Liver (tissue), 9 donors: ENCODE measurements around the gene FRMD1. TPM values are rescaled to one million over a fixed set of nuclear protein-coding genes. Genes with fewer than 3 reads are reported as not detected.

ENCODE experiments used
- DNase-seq: peaks from one replicate; pipeline ENCODE4 v3.0.0-alpha.2; 2017; ENCODE audit warnings: low spot score
- H3K27ac ChIP-seq, 2 donors: one replicate each; pipeline ENCODE4 v1.7.0; 2013; ENCODE audit warnings: inconsistent platforms in 2 of 2, low read length in 2 of 2, control low read depth in 1 of 2, low read depth in 1 of 2, mild to moderate bottlenecking in 1 of 2
- H3K27me3 ChIP-seq, 4 donors: one replicate each; pipeline versions ENCODE4 v1.6.1 to v1.7.0; 2013; ENCODE audit warnings: low read length in 3 of 4, inconsistent platforms in 1 of 4, mild to moderate bottlenecking in 1 of 4, moderate library complexity in 1 of 4; ENCODE audit not compliant: control insufficient read depth in 4 of 4, insufficient read depth in 4 of 4
- H3K36me3 ChIP-seq, 4 donors: one replicate each; pipeline versions ENCODE4 v1.6.1 to v1.7.0; 2013; ENCODE audit warnings: low read length in 3 of 4, mild to moderate bottlenecking in 3 of 4, low read depth in 1 of 4, moderate library complexity in 1 of 4; ENCODE audit not compliant: control insufficient read depth in 4 of 4, insufficient read depth in 3 of 4
- H3K4me1 ChIP-seq, 4 donors: one replicate each; pipeline versions ENCODE4 v1.6.1 to v1.7.0; 2013; ENCODE audit warnings: low read length in 3 of 4, mild to moderate bottlenecking in 3 of 4, moderate library complexity in 1 of 4; ENCODE audit not compliant: control insufficient read depth in 4 of 4, insufficient read depth in 4 of 4
- H3K4me3 ChIP-seq, 3 donors: one replicate each; pipeline versions ENCODE4 v1.6.1 to v1.7.0; 2013; ENCODE audit warnings: low read length in 3 of 3, control low read depth in 1 of 3, low read depth in 1 of 3, mild to moderate bottlenecking in 1 of 3
- H3K9ac ChIP-seq, 2 donors: one replicate each; pipeline ENCODE4 v1.7.0; 2013; ENCODE audit warnings: low read length in 2 of 2, mild to moderate bottlenecking in 2 of 2, moderate library complexity in 2 of 2, control low read depth in 1 of 2, low read depth in 1 of 2
- H3K9me3 ChIP-seq, 4 donors: one replicate each; pipeline versions ENCODE4 v1.6.1 to v1.7.0; 2013; ENCODE audit warnings: low read length in 3 of 4; ENCODE audit not compliant: control insufficient read depth in 4 of 4
- ATF3 ChIP-seq: IDR thresholded peaks from 2 replicates; pipeline ENCODE4 v1.6.1; 2016; ENCODE audit warnings: antibody characterized with exemption
- EGR1 ChIP-seq, 2 donors: IDR thresholded peaks; 2 replicates each; pipeline ENCODE4 v1.6.1; 2016 to 2018; ENCODE audit warnings: antibody characterized with exemption in 2 of 2, low read depth in 2 of 2
- FOXA1 ChIP-seq: IDR thresholded peaks from 2 replicates; pipeline ENCODE4 v1.6.1; 2016; ENCODE audit warnings: antibody characterized with exemption
- FOXA2 ChIP-seq: IDR thresholded peaks from 2 replicates; pipeline ENCODE4 v1.6.1; 2016; ENCODE audit warnings: antibody characterized with exemption
- GABPA ChIP-seq, 2 donors: IDR thresholded peaks in 1 of 2; conservative IDR thresholded peaks in 1 of 2; 2 replicates each; pipeline ENCODE4 v1.6.1; 2016; ENCODE audit warnings: antibody characterized with exemption in 2 of 2, mild to moderate bottlenecking in 1 of 2, moderate library complexity in 1 of 2
- HNF4A ChIP-seq, 2 donors: conservative IDR thresholded peaks; 2 replicates each; pipeline ENCODE4 v1.6.1; 2016; ENCODE audit warnings: antibody characterized with exemption in 2 of 2, mild to moderate bottlenecking in 2 of 2
- HNF4G ChIP-seq: IDR thresholded peaks from 2 replicates; pipeline ENCODE4 v1.6.1; 2016; ENCODE audit warnings: antibody characterized with exemption
- JUND ChIP-seq, 2 donors: IDR thresholded peaks; 2 replicates each; pipeline ENCODE4 v1.6.1; 2016; ENCODE audit warnings: antibody characterized with exemption in 2 of 2
- MAX ChIP-seq: IDR thresholded peaks from 2 replicates; pipeline ENCODE4 v1.6.1; 2016; ENCODE audit warnings: antibody characterized with exemption
- NR2F2 ChIP-seq: IDR thresholded peaks from 2 replicates; pipeline ENCODE4 v1.6.1; 2016; ENCODE audit warnings: antibody characterized with exemption
- RAD21 ChIP-seq, 2 donors: IDR thresholded peaks; 2 replicates each; pipeline ENCODE4 v1.6.1; 2016; ENCODE audit warnings: antibody characterized with exemption in 2 of 2, mild to moderate bottlenecking in 2 of 2
- RXRA ChIP-seq, 2 donors: IDR thresholded peaks; 2 replicates each; pipeline ENCODE4 v1.6.1; 2017 to 2018; ENCODE audit warnings: antibody characterized with exemption in 2 of 2, mild to moderate bottlenecking in 1 of 2
- SP1 ChIP-seq: IDR thresholded peaks from 2 replicates; pipeline ENCODE4 v1.6.1; 2018; ENCODE audit warnings: antibody characterized with exemption, mild to moderate bottlenecking
- TAF1 ChIP-seq: conservative IDR thresholded peaks from 2 replicates; pipeline ENCODE4 v1.6.1; 2016; ENCODE audit warnings: antibody characterized with exemption, mild to moderate bottlenecking
- YY1 ChIP-seq: IDR thresholded peaks from 2 replicates; pipeline ENCODE4 v1.6.1; 2016; ENCODE audit warnings: antibody characterized with exemption, mild to moderate bottlenecking
- ZBTB33 ChIP-seq: IDR thresholded peaks from 2 replicates; pipeline ENCODE4 v1.6.1; 2016; ENCODE audit warnings: antibody characterized with exemption
- WGBS: extraction: QIAGEN DNeasy Blood & Tissue Kit; methylation state at CpG from one replicate; pipeline ENCODE4 v1.1.7; 2013; 5-methylcytosine and 5-hydroxymethylcytosine counted together
- polyA plus RNA-seq, 2 donors: library from polyadenylated mRNA; stranded (reverse) in 1 of 2; unstranded in 1 of 2; fragments of 200-250 nt in 1 of 2; fragments of >200 nt in 1 of 2; fragmentation: Nextera tagmentation in 1 of 2; extraction: Ambion mirVana in 1 of 2; gene quantifications; one replicate each; pipeline versions ENCODE4 v1.2.1 to v1.2.3, GENCODE V29; 2013 to 2015
- total RNA-seq, 2 donors: library from RNA; depleted of rRNA; stranded (reverse); fragments of >200 nt; gene quantifications; one replicate each; pipeline ENCODE4 v1.2.3, GENCODE V29; 2014
- TF ChIP-seq, protein P1 (sequence below): IDR thresholded peaks from 2 replicates; pipeline ENCODE4 v1.6.1; 2016; ENCODE audit warnings: antibody characterized with exemption, mild to moderate bottlenecking
- TF ChIP-seq, protein P2 (sequence below): fragments of 150-350 bp; IDR thresholded peaks from 2 replicates; pipeline ENCODE4 v1.5.1; 2017; ENCODE audit warnings: improper control_type of control experiment, low read depth, low read length; ENCODE audit not compliant: missing input control
- donor health status: healthy.
- donor health status: healthy.
- donor health status: healthy.
- donor health status: healthy.
- donor health status: healthy.

FRMD1 gene
- total and polyA plus RNA-seq, 4 donors: 0.04 to 0.17 (median 0.12) TPM

DNA sequence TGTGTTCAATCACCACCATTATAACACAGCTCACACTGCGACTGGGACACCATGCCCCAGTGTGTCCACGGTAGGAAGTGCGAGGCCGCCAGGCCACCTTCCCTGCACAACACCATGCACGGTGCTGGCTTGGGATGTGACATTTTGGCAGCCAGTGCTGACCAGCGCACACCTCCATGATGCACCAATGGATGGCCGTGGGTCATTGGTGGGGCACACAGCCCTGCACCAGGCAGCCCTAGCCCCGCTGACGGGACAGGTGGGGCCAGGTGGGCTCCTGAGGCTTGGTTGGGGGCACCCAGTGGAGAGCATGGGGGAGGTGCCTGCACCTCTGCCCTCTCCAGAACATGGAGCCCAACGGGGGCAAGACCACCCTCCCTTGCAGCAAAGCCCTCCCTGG lies 18.2 kb upstream of the FRMD1 start:
- no peak for TF ChIP-seq HNF4G
- no peak for TF ChIP-seq GABPA (IDR thresholded peaks at IDR 0.05 in 1 of 2, conservative IDR thresholded peaks at IDR 0.05 in 1 of 2)
- TF ChIP-seq, protein P1, sequence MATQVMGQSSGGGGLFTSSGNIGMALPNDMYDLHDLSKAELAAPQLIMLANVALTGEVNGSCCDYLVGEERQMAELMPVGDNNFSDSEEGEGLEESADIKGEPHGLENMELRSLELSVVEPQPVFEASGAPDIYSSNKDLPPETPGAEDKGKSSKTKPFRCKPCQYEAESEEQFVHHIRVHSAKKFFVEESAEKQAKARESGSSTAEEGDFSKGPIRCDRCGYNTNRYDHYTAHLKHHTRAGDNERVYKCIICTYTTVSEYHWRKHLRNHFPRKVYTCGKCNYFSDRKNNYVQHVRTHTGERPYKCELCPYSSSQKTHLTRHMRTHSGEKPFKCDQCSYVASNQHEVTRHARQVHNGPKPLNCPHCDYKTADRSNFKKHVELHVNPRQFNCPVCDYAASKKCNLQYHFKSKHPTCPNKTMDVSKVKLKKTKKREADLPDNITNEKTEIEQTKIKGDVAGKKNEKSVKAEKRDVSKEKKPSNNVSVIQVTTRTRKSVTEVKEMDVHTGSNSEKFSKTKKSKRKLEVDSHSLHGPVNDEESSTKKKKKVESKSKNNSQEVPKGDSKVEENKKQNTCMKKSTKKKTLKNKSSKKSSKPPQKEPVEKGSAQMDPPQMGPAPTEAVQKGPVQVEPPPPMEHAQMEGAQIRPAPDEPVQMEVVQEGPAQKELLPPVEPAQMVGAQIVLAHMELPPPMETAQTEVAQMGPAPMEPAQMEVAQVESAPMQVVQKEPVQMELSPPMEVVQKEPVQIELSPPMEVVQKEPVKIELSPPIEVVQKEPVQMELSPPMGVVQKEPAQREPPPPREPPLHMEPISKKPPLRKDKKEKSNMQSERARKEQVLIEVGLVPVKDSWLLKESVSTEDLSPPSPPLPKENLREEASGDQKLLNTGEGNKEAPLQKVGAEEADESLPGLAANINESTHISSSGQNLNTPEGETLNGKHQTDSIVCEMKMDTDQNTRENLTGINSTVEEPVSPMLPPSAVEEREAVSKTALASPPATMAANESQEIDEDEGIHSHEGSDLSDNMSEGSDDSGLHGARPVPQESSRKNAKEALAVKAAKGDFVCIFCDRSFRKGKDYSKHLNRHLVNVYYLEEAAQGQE: no peak
- TF ChIP-seq YY1: no peak
- TF ChIP-seq MAX: no peak
- TF ChIP-seq ZBTB33: no peak
- no peak for TF ChIP-seq EGR1 (IDR thresholded peaks at IDR 0.05; ENCODE audit: low read depth in 2 of 2)
- TF ChIP-seq, protein P2, sequence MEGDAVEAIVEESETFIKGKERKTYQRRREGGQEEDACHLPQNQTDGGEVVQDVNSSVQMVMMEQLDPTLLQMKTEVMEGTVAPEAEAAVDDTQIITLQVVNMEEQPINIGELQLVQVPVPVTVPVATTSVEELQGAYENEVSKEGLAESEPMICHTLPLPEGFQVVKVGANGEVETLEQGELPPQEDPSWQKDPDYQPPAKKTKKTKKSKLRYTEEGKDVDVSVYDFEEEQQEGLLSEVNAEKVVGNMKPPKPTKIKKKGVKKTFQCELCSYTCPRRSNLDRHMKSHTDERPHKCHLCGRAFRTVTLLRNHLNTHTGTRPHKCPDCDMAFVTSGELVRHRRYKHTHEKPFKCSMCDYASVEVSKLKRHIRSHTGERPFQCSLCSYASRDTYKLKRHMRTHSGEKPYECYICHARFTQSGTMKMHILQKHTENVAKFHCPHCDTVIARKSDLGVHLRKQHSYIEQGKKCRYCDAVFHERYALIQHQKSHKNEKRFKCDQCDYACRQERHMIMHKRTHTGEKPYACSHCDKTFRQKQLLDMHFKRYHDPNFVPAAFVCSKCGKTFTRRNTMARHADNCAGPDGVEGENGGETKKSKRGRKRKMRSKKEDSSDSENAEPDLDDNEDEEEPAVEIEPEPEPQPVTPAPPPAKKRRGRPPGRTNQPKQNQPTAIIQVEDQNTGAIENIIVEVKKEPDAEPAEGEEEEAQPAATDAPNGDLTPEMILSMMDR: no peak
- no peak for TF ChIP-seq JUND (IDR thresholded peaks at IDR 0.05)
- no peak for TF ChIP-seq FOXA1
- no peak for TF ChIP-seq HNF4A (conservative IDR thresholded peaks at IDR 0.05)
- no peak for TF ChIP-seq NR2F2
- no peak for TF ChIP-seq SP1
- no peak for TF ChIP-seq RAD21 (IDR thresholded peaks at IDR 0.05)
- TF ChIP-seq TAF1: no peak
- no peak for TF ChIP-seq FOXA2
- TF ChIP-seq RXRA (IDR thresholded peaks at IDR 0.05): no peak
- no peak for TF ChIP-seq ATF3
- H3K36me3 ChIP-seq: no peaks in the 10 kb centered on the region
- H3K4me3 ChIP-seq: no peak overlapping the region
- H3K27me3 ChIP-seq: peaks cover 0 to 5% (median 1%) of the 10 kb centered on the region in 4 donors
- H3K9ac ChIP-seq: no peak overlapping the region
- no peaks in the 10 kb centered on the region for H3K9me3 ChIP-seq
- WGBS: 89% methylated on average over 10 of the region's 10 CpGs
- H3K27ac ChIP-seq: no peak overlapping the region
- no peaks in the 10 kb centered on the region for H3K4me1 ChIP-seq
- DNase-seq: no peak
